Gastroesophageal sphincter (tissue), 3 donors: ENCODE data around the gene ENOX1.

Experiments
- POLR2A ChIP-seq, 2 donors: fragments of 450-650 bp; IDR thresholded peaks; one replicate each; pipeline ENCODE4 v1.6.1; 2017; ENCODE audit warnings: antibody characterized with exemption in 2 of 2, mild to moderate bottlenecking in 2 of 2, moderate library complexity in 1 of 2
- TF ChIP-seq, protein P1 (sequence below), 4 experiments: fragments of 200-600 bp in 2 of 4; fragments of 450-650 bp in 2 of 4; sonication (generic) in 1 of 4; IDR thresholded peaks; one replicate each; pipeline ENCODE4 v1.5.1; 2017 to 2019; ENCODE audit warnings: antibody characterized with exemption in 4 of 4, mild to moderate bottlenecking in 2 of 4, moderate library complexity in 2 of 4

DNA sequence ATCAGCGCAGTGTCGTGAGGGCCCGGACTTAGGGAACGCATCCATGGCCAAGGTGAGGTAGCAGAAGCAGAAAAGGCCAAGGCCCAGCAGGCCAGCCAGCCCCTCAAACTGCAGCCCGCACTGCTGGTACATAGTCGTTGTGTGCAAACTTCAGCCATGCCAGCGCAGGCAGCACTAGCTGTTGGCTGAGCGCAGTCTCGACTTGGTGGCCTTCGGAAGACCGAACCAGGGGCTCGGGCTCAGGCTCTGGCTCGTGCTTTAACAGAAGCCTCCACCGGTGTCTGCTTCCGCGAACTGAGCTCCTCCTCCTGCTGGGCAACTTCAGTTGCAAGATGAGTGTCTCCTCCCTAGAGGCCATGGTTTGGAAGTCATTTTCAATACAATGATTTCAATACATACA is 605.9 kb downstream of the ENOX1 start:
- no peak for TF ChIP-seq POLR2A (IDR thresholded peaks at IDR 0.05)
- TF ChIP-seq, protein P1, sequence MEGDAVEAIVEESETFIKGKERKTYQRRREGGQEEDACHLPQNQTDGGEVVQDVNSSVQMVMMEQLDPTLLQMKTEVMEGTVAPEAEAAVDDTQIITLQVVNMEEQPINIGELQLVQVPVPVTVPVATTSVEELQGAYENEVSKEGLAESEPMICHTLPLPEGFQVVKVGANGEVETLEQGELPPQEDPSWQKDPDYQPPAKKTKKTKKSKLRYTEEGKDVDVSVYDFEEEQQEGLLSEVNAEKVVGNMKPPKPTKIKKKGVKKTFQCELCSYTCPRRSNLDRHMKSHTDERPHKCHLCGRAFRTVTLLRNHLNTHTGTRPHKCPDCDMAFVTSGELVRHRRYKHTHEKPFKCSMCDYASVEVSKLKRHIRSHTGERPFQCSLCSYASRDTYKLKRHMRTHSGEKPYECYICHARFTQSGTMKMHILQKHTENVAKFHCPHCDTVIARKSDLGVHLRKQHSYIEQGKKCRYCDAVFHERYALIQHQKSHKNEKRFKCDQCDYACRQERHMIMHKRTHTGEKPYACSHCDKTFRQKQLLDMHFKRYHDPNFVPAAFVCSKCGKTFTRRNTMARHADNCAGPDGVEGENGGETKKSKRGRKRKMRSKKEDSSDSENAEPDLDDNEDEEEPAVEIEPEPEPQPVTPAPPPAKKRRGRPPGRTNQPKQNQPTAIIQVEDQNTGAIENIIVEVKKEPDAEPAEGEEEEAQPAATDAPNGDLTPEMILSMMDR (IDR thresholded peaks at IDR 0.05), result no peak
